A549 (cell line): Measurements from ENCODE around the gene PHKB. TPM values are rescaled to one million over a fixed set of nuclear protein-coding genes. Genes with fewer than 3 reads are reported as not detected.
A peak's percentile ranks its signal among the peaks of the same experiment; 100 is the strongest.

ENCODE experiments used
- ATAC-seq, 2 experiments: fragments of 200-7000 bp in 1 of 2; fragments of >200 bp in 1 of 2; cut with Nextera tagmentation in 1 of 2; cut with Tn5 transposase in 1 of 2; 3 replicates each; pipeline versions ENCODE4 v1.8.0 to v1.9.1; 2018 to 2020; ENCODE audit warnings: mild to moderate bottlenecking in 1 of 2, moderate library complexity in 1 of 2
- CTCF ChIA-PET: fragments of 300-600 bp; sonication (Branson Sonifier 250); formaldehyde crosslinking; extraction: SDS; loops from one replicate; lab custom pipeline; 2021; ENCODE audit warnings: antibody characterized with exemption, inconsistent platforms; lab: Yijun Ruan, JAX
- POLR2A ChIA-PET: fragments of 350-600 bp; formaldehyde crosslinking; extraction: SDS; loops from one replicate; lab custom pipeline; 2021; ENCODE audit warnings: antibody characterized with exemption, inconsistent platforms; lab: Yijun Ruan, JAX
- DNase-seq, 2 experiments: peaks; one replicate each; pipeline versions ENCODE4 v3.0.0 to v3.0.0-alpha.2; 2011 to 2016; ENCODE audit warnings: low read depth in 1 of 2, low spot score in 1 of 2
- FAIRE-seq: peaks from 2 replicates; lab custom pipeline; 2011; peaks lifted over from hg19 to GRCh38; lab: Jason Lieb, UNC
- H3K27ac ChIP-seq, 2 experiments: fragments of >200 bp; sonication (Bioruptor Twin); formaldehyde crosslinking; 3 replicates each; pipeline ENCODE4 v1.5.1; 2016 to 2017
- H3K4me1 ChIP-seq: fragments of >200 bp; sonication (Bioruptor Twin); formaldehyde crosslinking; 3 replicates; pipeline ENCODE4 v1.6.1; 2016
- H3K4me2 ChIP-seq: fragments of >200 bp; sonication (Bioruptor Twin); formaldehyde crosslinking; 3 replicates; pipeline ENCODE4 v1.6.1; 2016
- H3K4me3 ChIP-seq: fragments of >200 bp; sonication (Bioruptor Twin); formaldehyde crosslinking; 3 replicates; pipeline ENCODE4 v1.5.1; 2016
- H3K9me3 ChIP-seq: fragments of >200 bp; sonication (Bioruptor Twin); formaldehyde crosslinking; 3 replicates; pipeline ENCODE4 v1.6.1; 2016
- BCL3 ChIP-seq: fragments of >200 bp; sonication (Bioruptor Twin); formaldehyde crosslinking; IDR thresholded peaks from 3 replicates; pipeline ENCODE4 v1.6.1; 2016
- CHD2 ChIP-seq: fragments of 150-350 bp; IDR thresholded peaks from 2 replicates; pipeline ENCODE4 v1.6.1; 2014; ENCODE audit warnings: low read length; ENCODE audit not compliant: partially characterized antibody
- CHD4 ChIP-seq: fragments of 200-600 bp; sonication (generic); IDR thresholded peaks from 2 replicates; pipeline ENCODE4 v1.6.1; 2016; ENCODE audit warnings: antibody characterized with exemption, mild to moderate bottlenecking, borderline replicate concordance
- EHF ChIP-seq: fragments of 250-450 bp; sonication (Bioruptor Pico); IDR thresholded peaks from 2 replicates; pipeline ENCODE4 v1.5.0; 2020; ENCODE audit warnings: mild to moderate bottlenecking
- ESRRA ChIP-seq: fragments of 150-350 bp; IDR thresholded peaks from 2 replicates; pipeline ENCODE4 v1.6.1; 2014; ENCODE audit warnings: mild to moderate bottlenecking, low read length, borderline replicate concordance
- FOSL2 ChIP-seq, 2 experiments: fragments of 450-650 bp in 1 of 2; fragments of >200 bp in 1 of 2; sonication (Bioruptor Twin) in 1 of 2; formaldehyde crosslinking; IDR thresholded peaks; 2 replicates each; pipeline versions ENCODE4 v1.5.0 to v1.6.1; 2016 to 2020; ENCODE audit warnings: mild to moderate bottlenecking in 1 of 2, moderate library complexity in 1 of 2
- GATA3 ChIP-seq: IDR thresholded peaks from 2 replicates; pipeline ENCODE4 v1.6.1; 2012; ENCODE audit warnings: borderline replicate concordance
- HDAC2 ChIP-seq: fragments of 200-600 bp; sonication (generic); IDR thresholded peaks from 2 replicates; pipeline ENCODE4 v1.6.1; 2016
- HEYL ChIP-seq: fragments of 250-450 bp; sonication (Bioruptor Pico); IDR thresholded peaks from 2 replicates; pipeline ENCODE4 v1.8.0; 2021; ENCODE audit warnings: mild to moderate bottlenecking, moderate library complexity
- HOXB5 ChIP-seq: fragments of 250-450 bp; sonication (Bioruptor Pico); IDR thresholded peaks from 2 replicates; pipeline ENCODE4 v1.5.0; 2020; ENCODE audit warnings: mild to moderate bottlenecking, moderate library complexity
- KDM5A ChIP-seq: fragments of 200-600 bp; sonication (generic); IDR thresholded peaks from 2 replicates; pipeline ENCODE4 v1.6.1; 2016; ENCODE audit warnings: antibody characterized with exemption, mild to moderate bottlenecking
- MAFK ChIP-seq: fragments of 450-650 bp; IDR thresholded peaks from 2 replicates; pipeline ENCODE4 v1.6.1; 2014; ENCODE audit not compliant: partially characterized antibody
- MAX ChIP-seq: IDR thresholded peaks from 2 replicates; pipeline ENCODE4 v1.6.1; 2012
- MAZ ChIP-seq: fragments of 150-350 bp; IDR thresholded peaks from 2 replicates; pipeline ENCODE4 v1.6.1; 2014; ENCODE audit warnings: antibody characterized with exemption, low read depth, low read length, borderline replicate concordance
- NFE2L2 ChIP-seq: fragments of 150-350 bp; conservative IDR thresholded peaks from 2 replicates; pipeline ENCODE4 v1.6.1; 2014; ENCODE audit warnings: low read length
- RAD21 ChIP-seq, 2 experiments: fragments of >200 bp in 1 of 2; sonication (Bioruptor Twin) in 1 of 2; formaldehyde crosslinking in 1 of 2; IDR thresholded peaks in 1 of 2; conservative IDR thresholded peaks in 1 of 2; 2 replicates in 1 of 2; 3 replicates in 1 of 2; pipeline ENCODE4 v1.6.1; 2012 to 2018; ENCODE audit warnings: inconsistent platforms in 1 of 2
- RARB ChIP-seq: fragments of 250-450 bp; sonication (Bioruptor Pico); IDR thresholded peaks from 2 replicates; pipeline ENCODE4 v1.8.0; 2021; ENCODE audit warnings: mild to moderate bottlenecking, moderate library complexity
- RNF2 ChIP-seq: fragments of 200-600 bp; sonication (generic); IDR thresholded peaks from 2 replicates; pipeline ENCODE4 v1.6.1; 2016; ENCODE audit warnings: low read depth, mild to moderate bottlenecking, antibody characterized with exemption, moderate library complexity, borderline replicate concordance
- SMC3 ChIP-seq: fragments of >200 bp; sonication (Bioruptor Twin); formaldehyde crosslinking; IDR thresholded peaks from 3 replicates; pipeline ENCODE4 v1.6.1; 2018; ENCODE audit warnings: inconsistent platforms
- TP53 ChIP-seq: fragments of 250-450 bp; sonication (Bioruptor Pico); IDR thresholded peaks from 2 replicates; pipeline ENCODE4 v1.5.0; 2021; ENCODE audit warnings: mild to moderate bottlenecking, moderate library complexity
- USF2 ChIP-seq: fragments of 450-650 bp; IDR thresholded peaks from 2 replicates; pipeline ENCODE4 v1.6.1; 2014; ENCODE audit warnings: antibody characterized with exemption
- ZFP36 ChIP-seq: fragments of 450-650 bp; IDR thresholded peaks from 2 replicates; pipeline ENCODE4 v1.6.1; 2014; ENCODE audit warnings: borderline replicate concordance; ENCODE audit not compliant: partially characterized antibody
- ZSCAN20 ChIP-seq: fragments of 250-450 bp; sonication (Bioruptor Pico); IDR thresholded peaks from 2 replicates; pipeline ENCODE4 v1.8.0; 2022; ENCODE audit warnings: mild to moderate bottlenecking, moderate library complexity
- WGBS: methylation state at CpG from one replicate; pipeline ENCODE4 v1.1.6; 2017; ENCODE audit errors: missing lambda C conversion rate; 5-methylcytosine and 5-hydroxymethylcytosine counted together
- polyA plus RNA-seq, 4 experiments: library from polyadenylated mRNA; depleted of rRNA in 3 of 4; stranded (reverse); fragments of >200 nt; fragmentation: RNase III in 1 of 4; extraction: RNeasy Plus Mini Kit Qiagen cat#74134 plus additional on column Dnase treatment in 1 of 4; gene quantifications; 2 replicates in 3 of 4; 3 replicates in 1 of 4; pipeline ENCODE4 v1.2.3, GENCODE V29; 2011 to 2017
- TF ChIP-seq, protein P1 (sequence below): fragments of >200 bp; sonication (Bioruptor Twin); formaldehyde crosslinking; IDR thresholded peaks from 2 replicates; pipeline ENCODE4 v1.6.1; 2016

The PHKB gene
- polyA plus RNA-seq, 2 of the 4 experiments (the other 2 are of a cell fraction), result 33.2 to 96.8 TPM

GRCh38 chr16:47694543-47694942, 233.4 kb downstream of the PHKB start:
- DNase-seq (peak in 1 of 2 experiments; percentile 14), FAIRE-seq (no peak), ATAC-seq (peak in 1 of 2 experiments; percentile 32; a peak in 1 of 6 replicates)
- no peak overlapping the region for H3K27ac ChIP-seq
- POLR2A ChIA-PET, result no interaction called here
- no peak for TF ChIP-seq GATA3
- no peak for TF ChIP-seq CHD2
- TF ChIP-seq ESRRA, result no peak
- TF ChIP-seq HDAC2, result no peak
- no peak for TF ChIP-seq MAZ
- TF ChIP-seq ZFP36, result no peak
- TF ChIP-seq, all 56 proteins: peak for 0
- Histone ChIP-seq H3K4me3 (no peak overlapping the region), H3K4me2 (no peak overlapping the region), H3K4me1 (no peaks in the 10 kb centered on the region), H3K9me3 (no peaks in the 10 kb centered on the region)
- CTCF ChIA-PET, result no interaction called here
- WGBS, result 90% methylated on average over 3 of the region's 3 CpGs

DNA sequence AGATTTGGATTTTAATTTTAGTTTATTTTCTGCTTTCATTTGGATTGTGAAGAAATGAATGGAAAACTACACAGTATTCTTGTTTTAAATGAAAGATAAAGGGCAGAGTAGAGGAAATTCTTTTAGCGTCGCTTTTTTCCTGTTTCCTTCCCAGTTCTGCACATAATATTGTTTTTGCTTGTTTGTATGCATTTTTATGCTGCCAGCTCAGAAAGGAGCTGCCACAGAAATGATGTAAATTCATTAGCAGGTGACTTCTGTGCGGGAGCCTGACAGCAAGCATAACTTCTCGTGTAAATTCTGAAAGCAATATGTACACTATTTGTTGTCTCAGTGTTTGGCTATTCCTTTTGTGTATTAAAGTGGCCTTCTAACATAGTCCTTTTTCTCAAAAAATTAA, 234.6 kb downstream of the PHKB start:
- no peak overlapping the region for H3K27ac ChIP-seq
- 97% methylated on average over 4 of the region's 4 CpGs for WGBS
- ChIA-PET POLR2A (no interaction called here), CTCF (no interaction called here)
- no peak for ATAC-seq
- TF ChIP-seq SMC3, result no peak
- no peak for TF ChIP-seq CHD4
- no peak for TF ChIP-seq KDM5A
- TF ChIP-seq EHF (CRISPR knock-in tag), result no peak
- no peak for FAIRE-seq
- no peaks in the 10 kb centered on the region for H3K9me3 ChIP-seq
- no peaks in the 10 kb centered on the region for H3K4me1 ChIP-seq
- H3K4me3 ChIP-seq, result no peak overlapping the region
- no peak overlapping the region for H3K4me2 ChIP-seq
- no peak for DNase-seq

- POLR2A ChIA-PET, result no interaction called here
- Histone ChIP-seq H3K4me1 (no peaks in the 10 kb centered on the region), H3K4me2 (no peak overlapping the region), H3K4me3 (no peak overlapping the region), H3K9me3 (no peaks in the 10 kb centered on the region), H3K27ac (no peak overlapping the region)
- CTCF ChIA-PET, result no interaction called here
- no peak for DNase-seq
- WGBS, result 62% methylated on average over 3 of the region's 3 CpGs
- TF ChIP-seq RAD21 (conservative IDR thresholded peaks at IDR 0.05 in 1 of 2, IDR thresholded peaks at IDR 0.05 in 1 of 2) (no peak), HOXB5 (no peak), SMC3 (no peak), MAFK (no peak), GATA3 (no peak), MAX (no peak), RNF2 (no peak), EHF (CRISPR knock-in tag) (no peak), TP53 (CRISPR knock-in tag) (no peak), HEYL (CRISPR knock-in tag) (no peak), NFE2L2 (no peak), FOSL2 (IDR thresholded peaks at IDR 0.05) (no peak), FOSL2 (CRISPR knock-in tag; IDR thresholded peaks at IDR 0.05) (no peak), RARB (CRISPR knock-in tag) (no peak), USF2 (no peak), BCL3 (no peak), CHD4 (no peak), ZSCAN20 (no peak)
- TF ChIP-seq, protein P1, sequence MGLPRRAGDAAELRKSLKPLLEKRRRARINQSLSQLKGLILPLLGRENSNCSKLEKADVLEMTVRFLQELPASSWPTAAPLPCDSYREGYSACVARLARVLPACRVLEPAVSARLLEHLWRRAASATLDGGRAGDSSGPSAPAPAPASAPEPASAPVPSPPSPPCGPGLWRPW, result no peak
- FAIRE-seq, result no peak
- no peak for ATAC-seq
Measured at GRCh38 chr16:47697826-47698225, 236.7 kb downstream of the PHKB start.
